Astrocyte (in vitro differentiated cells and primary cell): ENCODE measurements around the gene SLC25A31. TPM values are rescaled to one million over a fixed set of nuclear protein-coding genes. Genes with fewer than 3 reads are reported as not detected.

Experiments used
- DNase-seq: peaks from one replicate; pipeline ENCODE4 v3.0.0-alpha.2; 2010; ENCODE audit warnings: low read depth
- FAIRE-seq: peaks from 2 replicates; lab custom pipeline; 2011; peaks lifted over from hg19 to GRCh38; lab: Jason Lieb, UNC
- H2AFZ ChIP-seq: 2 replicates; pipeline ENCODE4 v1.6.0; 2012; ENCODE audit warnings: low read depth, low read length, inconsistent platforms
- H3K27ac ChIP-seq: 2 replicates; pipeline ENCODE4 v1.5.1; 2011; ENCODE audit warnings: low read depth, low read length, inconsistent platforms
- H3K27me3 ChIP-seq: 2 replicates; pipeline ENCODE4 v1.6.0; 2011; ENCODE audit warnings: low read length, inconsistent platforms; ENCODE audit not compliant: insufficient read depth
- H3K36me3 ChIP-seq: 2 replicates; pipeline ENCODE4 v1.5.1; 2011; ENCODE audit warnings: low read length, inconsistent platforms; ENCODE audit not compliant: insufficient read depth
- H3K4me1 ChIP-seq: 2 replicates; pipeline ENCODE4 v1.5.1; 2011; ENCODE audit warnings: low read length, inconsistent platforms; ENCODE audit not compliant: insufficient read depth
- H3K4me2 ChIP-seq: 2 replicates; pipeline ENCODE4 v1.6.0; 2012; ENCODE audit warnings: low read length, inconsistent platforms
- H3K4me3 ChIP-seq: 2 replicates; pipeline ENCODE4 v1.5.1; 2011; ENCODE audit warnings: low read depth, mild to moderate bottlenecking, low read length, inconsistent platforms; ENCODE audit not compliant: insufficient read depth
- H3K79me2 ChIP-seq: 2 replicates; pipeline ENCODE4 v1.6.0; 2012; ENCODE audit warnings: mild to moderate bottlenecking, low read length, inconsistent platforms; ENCODE audit not compliant: insufficient read depth
- H3K9ac ChIP-seq: 2 replicates; pipeline ENCODE4 v1.6.0; 2012; ENCODE audit warnings: mild to moderate bottlenecking, low read length, inconsistent platforms
- H3K9me3 ChIP-seq: 2 replicates; pipeline ENCODE4 v1.5.1; 2012; ENCODE audit warnings: low read depth, mild to moderate bottlenecking, low read length, inconsistent platforms; ENCODE audit not compliant: insufficient read depth
- H4K20me1 ChIP-seq: 2 replicates; pipeline ENCODE4 v1.6.0; 2012; ENCODE audit warnings: low read length, inconsistent platforms; ENCODE audit not compliant: insufficient read depth
- H3K27ac Mint-ChIP-seq: one replicate; pipeline ENCODE4 v1.8.0; 2021; ENCODE audit warnings: mild to moderate bottlenecking, mixed read lengths; ENCODE audit not compliant: unreplicated experiment
- H3K27me3 Mint-ChIP-seq: one replicate; pipeline ENCODE4 v1.8.0; 2021; ENCODE audit warnings: low read depth, mixed read lengths; ENCODE audit not compliant: unreplicated experiment
- H3K36me3 Mint-ChIP-seq: one replicate; pipeline ENCODE4 v1.8.0; 2021; ENCODE audit warnings: low read depth, mixed read lengths; ENCODE audit not compliant: unreplicated experiment
- H3K4me1 Mint-ChIP-seq: one replicate; pipeline ENCODE4 v1.8.0; 2021; ENCODE audit warnings: low read depth, mixed read lengths; ENCODE audit not compliant: unreplicated experiment
- H3K4me3 Mint-ChIP-seq: one replicate; pipeline ENCODE4 v1.8.0; 2021; ENCODE audit warnings: mild to moderate bottlenecking, moderate library complexity, mixed read lengths; ENCODE audit not compliant: unreplicated experiment
- H3K9me3 Mint-ChIP-seq: one replicate; pipeline ENCODE4 v1.8.0; 2021; ENCODE audit warnings: mild to moderate bottlenecking, mixed read lengths; ENCODE audit not compliant: unreplicated experiment
- CTCF ChIP-seq: IDR thresholded peaks from 2 replicates; pipeline ENCODE4 v1.5.1; 2011; ENCODE audit warnings: low read depth, mild to moderate bottlenecking, inconsistent platforms, low read length, moderate library complexity; ENCODE audit not compliant: insufficient read depth
- EZH2 ChIP-seq: IDR thresholded peaks from 2 replicates; pipeline ENCODE4 v1.6.1; 2012; ENCODE audit warnings: mild to moderate bottlenecking, low read length, inconsistent platforms; ENCODE audit not compliant: insufficient read depth
- total RNA-seq: library from RNA; stranded (reverse); gene quantifications from 2 replicates; pipeline ENCODE4 v1.2.1, GENCODE V29; 2021

Gene SLC25A31
- total RNA-seq, 1 donor from 2014 or later = not detected

- no peak overlapping the region for H3K27ac ChIP-seq
- Mint-ChIP-seq H3K36me3 (no peaks in the 10 kb centered on the region), H3K9me3 (no peaks in the 10 kb centered on the region), H3K27ac (peak overlapping the region; percentile 93), H3K4me3 (peak overlapping the region; percentile 97), H3K27me3 (no peaks in the 10 kb centered on the region), H3K4me1 (peaks cover 2% of the 10 kb centered on the region)
- H3K4me1 ChIP-seq = no peaks in the 10 kb centered on the region
- H3K79me2 ChIP-seq = no peaks in the 10 kb centered on the region
- no peaks in the 10 kb centered on the region for H3K9me3 ChIP-seq
- peak overlapping the region; percentile 86 for H2AFZ ChIP-seq
- H3K27me3 ChIP-seq = no peaks in the 10 kb centered on the region
- FAIRE-seq (no peak), DNase-seq (peak; percentile 83)
- H3K4me2 ChIP-seq = peak overlapping the region; percentile 91
- no peaks in the 10 kb centered on the region for H4K20me1 ChIP-seq
- H3K4me3 ChIP-seq = peak overlapping the region; percentile 74
- H3K36me3 ChIP-seq = no peaks in the 10 kb centered on the region
- TF ChIP-seq CTCF (no peak), EZH2 (no peak)
- H3K9ac ChIP-seq = peak overlapping the region; percentile 81
These were observed 53.0 kb downstream of the SLC25A31 start for GRCh38 chr4:127783026-127783769.

- Mint-ChIP-seq H3K4me3 (peak overlapping the region; percentile 97), H3K27me3 (no peaks in the 10 kb centered on the region), H3K4me1 (peaks cover 2% of the 10 kb centered on the region), H3K36me3 (no peaks in the 10 kb centered on the region), H3K9me3 (no peaks in the 10 kb centered on the region), H3K27ac (no peak overlapping the region)
- no peaks in the 10 kb centered on the region for H4K20me1 ChIP-seq
- FAIRE-seq = no peak
- H3K9ac ChIP-seq = peak overlapping the region; percentile 81
- no peak overlapping the region for H3K27ac ChIP-seq
- H3K79me2 ChIP-seq = no peaks in the 10 kb centered on the region
- H2AFZ ChIP-seq = no peak overlapping the region
- H3K4me1 ChIP-seq = no peaks in the 10 kb centered on the region
- H3K9me3 ChIP-seq = no peaks in the 10 kb centered on the region
- TF ChIP-seq CTCF (no peak), EZH2 (no peak)
- no peaks in the 10 kb centered on the region for H3K27me3 ChIP-seq
- DNase-seq = no peak
- no peak overlapping the region for H3K4me3 ChIP-seq
- peak overlapping the region; percentile 91 for H3K4me2 ChIP-seq
- H3K36me3 ChIP-seq = no peaks in the 10 kb centered on the region
These were observed 54.0 kb downstream of the SLC25A31 start for GRCh38 chr4:127783955-127784770.
